Left colon (tissue), 2 donors: ENCODE results near the gene NAALAD2. TPM values are rescaled to one million over a fixed set of nuclear protein-coding genes. Genes with fewer than 3 reads are reported as not detected.
A peak's percentile ranks its signal among the peaks of the same experiment; 100 is the strongest.
"Not testable (repeated sequence)": the region's sequence is repeated elsewhere in the genome, so short reads cannot be mapped to it uniquely, and the experiment has no call there.

Experiments used
- ATAC-seq: fragments of 200-7000 bp; cut with Tn5 transposase; one replicate; pipeline ENCODE4 v1.9.1; 2020; ENCODE audit warnings: mild to moderate bottlenecking, moderate library complexity
- DNase-seq, 2 donors: peaks; one replicate each; pipeline ENCODE4 v3.0.0-alpha.2; 2020
- intact Hi-C, 2 donors: fragments of 100-400 bp; cut with DNase I in 1 of 2; cut with micrococcal nuclease in 1 of 2; formaldehyde crosslinking; loops; one replicate each; pipeline versions ENCODE4 v1.11.2 to v1.14.0; 2022; cut with DNase I, micrococcal nuclease
- total RNA-seq, 2 donors: library from RNA; stranded (reverse); fragmentation: NEBNext Ultra II Directional; extraction: Animal tissue kit (Norgen Biotek cat#: 25700); gene quantifications; one replicate each; pipeline ENCODE4 v1.2.1, GENCODE V29; 2021
- donor health status: DM: no; HTN: no; CAD: no.
- donor health status: DM: yes; HTN: yes; CAD: no.

NAALAD2 gene
- total RNA-seq, 2 donors from 2014 or later: 0.15 to 0.89 TPM

GRCh38 chr11:90179923-90180322 is 45.5 kb downstream of the NAALAD2 start:
- no peak for DNase-seq
- intact Hi-C loops: no loop called here
- no peak for ATAC-seq

DNA sequence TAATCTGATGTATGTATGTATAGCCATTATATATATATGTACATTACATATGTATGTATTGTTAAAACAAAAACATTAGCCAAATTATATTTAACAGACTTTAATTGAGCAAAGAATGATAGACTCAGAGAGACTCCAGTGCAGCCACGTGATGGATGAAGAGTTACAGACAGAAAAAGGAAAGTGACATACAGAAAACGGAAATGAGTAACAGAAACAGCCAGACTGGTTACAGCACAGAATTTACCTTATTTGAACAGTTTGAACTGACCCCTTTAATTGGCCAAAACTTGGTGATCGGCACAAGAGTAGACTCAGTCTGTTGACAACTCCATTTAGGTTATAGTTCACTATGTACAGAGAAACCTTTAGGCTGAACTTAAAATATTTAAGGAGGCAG is 53.4 kb downstream of the NAALAD2 start:
- intact Hi-C loops: no loop called here
- no peak for ATAC-seq
- no peak for DNase-seq

DNA sequence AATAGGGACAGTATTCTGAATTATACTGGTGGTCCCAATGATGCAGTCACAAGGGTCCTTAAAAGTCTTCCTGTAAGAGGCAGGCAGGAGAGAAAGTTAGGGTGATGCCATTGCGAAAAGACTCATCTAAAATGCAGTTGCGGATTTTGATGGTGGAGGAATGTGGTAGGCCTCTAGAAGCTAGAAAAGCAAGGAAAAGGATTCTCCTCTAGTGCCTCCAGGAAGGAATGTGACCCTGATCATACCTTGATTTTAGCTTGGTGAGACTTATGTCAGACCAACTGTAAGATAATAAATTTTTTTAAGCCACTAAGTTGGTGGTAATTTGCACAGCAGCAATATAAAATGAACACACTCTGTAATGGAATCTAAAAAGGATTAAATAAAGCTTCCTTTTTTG is 54.5 kb downstream of the NAALAD2 start:
- DNase-seq (no peak), ATAC-seq (no peak)
- intact Hi-C loops: no loop called here

DNA sequence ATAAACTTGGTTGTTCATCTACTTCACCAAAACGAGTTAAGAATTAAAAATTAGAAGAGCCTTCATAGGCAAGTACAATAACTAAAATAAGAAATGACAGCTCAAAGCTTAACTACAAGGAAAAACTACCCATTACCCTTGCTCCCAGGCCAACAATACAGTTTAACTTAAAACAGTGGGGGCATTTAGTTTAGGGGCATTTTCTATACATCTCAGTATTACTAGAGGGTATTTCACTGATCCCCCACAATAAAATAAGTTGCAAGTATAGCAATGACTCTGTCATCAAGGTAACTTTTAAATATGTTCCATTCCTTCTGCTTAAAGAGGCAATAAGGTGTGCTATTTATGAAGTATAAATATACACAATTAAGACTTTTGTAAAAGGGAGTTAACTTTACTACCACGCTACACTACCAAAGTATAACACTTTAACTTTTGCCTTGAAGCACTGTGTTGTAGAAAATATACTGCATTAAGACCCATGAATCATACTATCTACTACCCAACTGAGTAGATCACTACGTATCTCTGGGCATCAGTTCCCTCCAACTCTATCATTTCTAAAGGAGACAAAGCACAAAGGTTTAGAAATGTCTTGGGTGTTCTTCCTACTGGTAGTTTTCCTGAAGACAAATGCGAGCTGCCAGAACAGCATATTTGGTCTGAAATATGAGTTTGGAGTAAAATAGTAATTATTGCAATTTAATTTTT is 58.6 kb downstream of the NAALAD2 start:
- intact Hi-C loops: no loop called here
- no peak for ATAC-seq
- DNase-seq: no peak

GRCh38 chr11:90197377-90197776 is 62.9 kb downstream of the NAALAD2 start:
- ATAC-seq: no peak
- intact Hi-C loops: no loop called here
- no peak for DNase-seq

DNA sequence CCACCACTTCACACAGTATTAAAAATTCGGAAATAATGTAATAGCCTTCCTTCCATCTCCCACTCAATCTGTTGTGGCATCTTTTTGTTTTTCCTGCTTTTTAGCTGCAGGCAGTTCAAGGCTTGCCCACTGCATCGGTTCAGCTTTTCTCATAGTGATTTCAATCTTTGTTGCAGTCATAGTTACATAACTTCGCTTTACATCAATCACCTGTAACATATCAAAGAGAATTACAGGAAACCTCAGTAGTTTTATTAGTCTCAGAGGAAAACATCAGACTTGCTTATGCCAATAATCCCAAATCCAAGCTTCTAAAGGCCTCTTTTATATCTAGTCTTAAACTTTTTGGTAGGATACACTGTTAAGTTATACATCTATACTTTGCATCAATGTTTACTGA is 67.9 kb downstream of the NAALAD2 start:
- ATAC-seq (no peak), DNase-seq (no peak)
- intact Hi-C loops: no loop called here

GRCh38 chr11:90204407-90204806 is 69.9 kb downstream of the NAALAD2 start:
- intact Hi-C loops: no loop called here
- no peak for ATAC-seq
- DNase-seq: no peak

- ATAC-seq (no peak), DNase-seq (no peak)
- intact Hi-C loops: no loop called here
Measured at GRCh38 chr11:90204832-90205646, 70.6 kb downstream of the NAALAD2 start.

GRCh38 chr11:90207992-90208391 is 73.5 kb downstream of the NAALAD2 start:
- DNase-seq, ATAC-seq, intact Hi-C loops: not testable (repeated sequence)

DNA sequence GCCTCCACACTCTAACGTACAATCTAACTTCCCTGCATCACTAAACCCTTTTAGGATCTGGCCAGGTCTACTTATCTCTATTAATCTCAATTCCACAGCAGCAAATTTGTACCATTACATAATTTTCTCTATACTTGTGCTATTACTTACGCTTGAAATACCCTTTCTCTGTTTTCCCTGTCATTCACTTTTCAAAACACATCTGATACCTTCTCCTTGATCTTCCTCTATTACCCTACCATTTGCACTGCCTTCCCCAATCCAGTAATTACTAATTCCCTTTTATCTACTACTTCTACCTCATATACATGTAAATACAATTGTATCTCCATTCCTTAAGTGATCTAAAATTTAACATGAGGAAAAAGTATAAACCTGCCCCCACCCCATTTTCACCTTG is 74.4 kb downstream of the NAALAD2 start:
- DNase-seq: no peak
- intact Hi-C loops: no loop called here
- ATAC-seq: no peak

- DNase-seq (no peak), ATAC-seq (no peak)
- intact Hi-C loops: no loop called here
Measured at GRCh38 chr11:90213322-90213721, 78.9 kb downstream of the NAALAD2 start.

DNA sequence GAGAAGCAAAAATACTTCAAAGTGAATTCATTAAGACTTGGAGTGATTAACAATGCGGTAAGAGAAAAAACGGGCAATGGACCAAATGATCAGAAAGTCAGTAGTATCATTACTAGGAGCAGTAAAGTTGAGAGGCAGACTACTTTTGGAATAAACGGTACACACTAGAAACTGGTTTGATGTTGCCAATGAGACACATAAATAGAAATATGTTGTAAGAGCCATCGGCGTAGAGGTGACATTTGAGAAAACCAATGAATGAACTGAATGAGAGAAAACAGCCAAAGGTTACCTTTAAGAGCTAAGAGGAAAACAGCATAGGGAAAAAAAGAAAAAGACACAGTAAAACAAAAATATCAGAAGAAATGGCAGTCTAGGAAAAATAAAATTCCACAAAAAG is 82.1 kb downstream of the NAALAD2 start:
- intact Hi-C loops: no loop called here
- no peak for ATAC-seq
- no peak for DNase-seq

DNA sequence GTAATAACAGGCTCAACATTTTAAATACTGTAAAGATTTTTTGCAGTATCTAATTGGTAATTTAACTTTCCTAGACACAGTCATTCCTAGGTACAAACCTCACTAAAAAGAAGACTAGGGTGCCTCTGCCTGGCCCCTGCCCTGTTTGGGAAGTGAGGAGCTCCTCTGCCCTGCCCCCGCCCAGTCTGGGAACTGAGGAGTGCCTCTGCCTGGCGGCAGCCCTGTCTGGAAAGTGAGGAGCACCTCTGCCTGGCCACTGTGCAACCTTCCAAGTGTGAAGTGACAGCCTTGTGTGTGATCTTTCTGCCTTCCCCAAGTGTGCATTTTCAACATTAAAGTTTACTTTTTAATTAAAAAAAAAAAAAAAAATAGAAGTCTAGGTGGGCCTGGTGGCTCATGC is 84.1 kb downstream of the NAALAD2 start:
- DNase-seq (peak in 1 of 2 donors; percentile 13), ATAC-seq (no peak)
- intact Hi-C loops: no loop called here

DNA sequence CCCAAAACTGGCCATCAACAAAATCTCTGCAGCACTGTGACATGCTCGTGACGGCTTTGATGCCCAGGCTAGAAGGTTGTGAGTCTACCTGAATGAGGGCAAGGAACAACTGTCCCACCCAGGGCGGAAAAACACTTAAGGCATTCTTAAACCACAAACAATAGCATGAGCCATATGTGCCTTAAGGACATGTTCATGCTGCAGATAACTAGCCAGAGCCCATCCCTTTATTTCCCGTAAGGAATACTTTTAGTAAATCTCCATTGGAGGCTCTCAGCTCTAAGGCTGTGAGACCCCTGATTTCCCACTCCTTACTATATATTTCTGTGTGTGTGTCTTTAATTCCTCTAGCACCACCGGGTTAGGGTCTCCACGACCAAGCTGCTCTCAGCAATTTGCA is 85.0 kb downstream of the NAALAD2 start:
- intact Hi-C loops: no loop called here
- DNase-seq (no peak), ATAC-seq (no peak)

GRCh38 chr11:90220391-90220790 is 85.9 kb downstream of the NAALAD2 start:
- no peak for ATAC-seq
- intact Hi-C loops: no loop called here
- no peak for DNase-seq

GRCh38 chr11:90221803-90222458 is 87.5 kb downstream of the NAALAD2 start:
- DNase-seq (no peak), ATAC-seq (peak; percentile 10)
- intact Hi-C loops: no loop called here

GRCh38 chr11:90222459-90223247 is 88.2 kb downstream of the NAALAD2 start, which contains the start of gene CHORDC1:
Gene CHORDC1 (minus strand): TSS chr11:90223049. CDS start chr11:90222954, 95 bp downstream.
- ATAC-seq: peak; percentile 98
- DNase-seq: peak; percentile 92 to 95
- intact Hi-C loops: no loop called here

- DNase-seq (no peak), ATAC-seq (peak; percentile 66)
- intact Hi-C loops: no loop called here
Measured at GRCh38 chr11:90223248-90223585, 88.8 kb downstream of the NAALAD2 start.

GRCh38 chr11:90228056-90228455 is 93.6 kb downstream of the NAALAD2 start:
- no peak for DNase-seq
- intact Hi-C loops: no loop called here
- no peak for ATAC-seq
